ENCODE results near the gene OR10H1.
"Not testable (repeated sequence)": the region's sequence is repeated elsewhere in the genome, so short reads cannot be mapped to it uniquely, and the experiment has no call there.

The OR10H1 gene

GRCh38 chr19:15837221-15837731 lies 21.8 kb upstream of the OR10H1 start:
- no peaks in the 10 kb centered on the region for H3K36me3 Mint-ChIP-seq
- H3K9me3 Mint-ChIP-seq = peaks cover 2% of the 10 kb centered on the region
- peak in 1 of 2 donors; percentile 15 for DNase-seq (ENCODE audit: low spot score in 2 of 2)
- H3K4me1 Mint-ChIP-seq = peaks cover 12% of the 10 kb centered on the region
- peak overlapping the region; percentile 91 for H3K4me3 Mint-ChIP-seq
- H3K27me3 Mint-ChIP-seq = no peaks in the 10 kb centered on the region
- peak overlapping the region; percentile 92 for H3K27ac Mint-ChIP-seq
- peak; percentile 1 for ATAC-seq (ENCODE audit: low read depth)

- DNase-seq (ENCODE audit: low spot score in 2 of 2) (peak; percentile 81 to 88), ATAC-seq (ENCODE audit: low read depth) (peak; percentile 93)
- Mint-ChIP-seq H3K27ac (peak overlapping the region; percentile 92), H3K36me3 (no peaks in the 10 kb centered on the region), H3K4me3 (peak overlapping the region; percentile 91), H3K27me3 (no peaks in the 10 kb centered on the region), H3K4me1 (peaks cover 12% of the 10 kb centered on the region), H3K9me3 (peaks cover 2% of the 10 kb centered on the region)
Measured at GRCh38 chr19:15836330-15837220, 21.1 kb upstream of the OR10H1 start.

GRCh38 chr19:15835565-15836329 lies 20.3 kb upstream of the OR10H1 start:
- peak overlapping the region; percentile 91 for H3K4me3 Mint-ChIP-seq
- peak overlapping the region; percentile 92 for H3K27ac Mint-ChIP-seq
- ATAC-seq (ENCODE audit: low read depth); H3K27me3 Mint-ChIP-seq; H3K9me3 Mint-ChIP-seq; H3K36me3 Mint-ChIP-seq; DNase-seq (ENCODE audit: low spot score in 2 of 2): not testable (repeated sequence)
- peaks cover 12% of the 10 kb centered on the region for H3K4me1 Mint-ChIP-seq

- H3K4me3 Mint-ChIP-seq; H3K27ac Mint-ChIP-seq; DNase-seq (ENCODE audit: low spot score in 2 of 2); H3K27me3 Mint-ChIP-seq; ATAC-seq (ENCODE audit: low read depth); H3K9me3 Mint-ChIP-seq; H3K36me3 Mint-ChIP-seq: not testable (repeated sequence)
- H3K4me1 Mint-ChIP-seq = peaks cover 12% of the 10 kb centered on the region
Measured at GRCh38 chr19:15834232-15834631, 18.8 kb upstream of the OR10H1 start.

- H3K4me3 Mint-ChIP-seq = no peak overlapping the region
- no peak for ATAC-seq (ENCODE audit: low read depth)
- peaks cover 7% of the 10 kb centered on the region for H3K4me1 Mint-ChIP-seq
- H3K9me3 Mint-ChIP-seq = peaks cover 2% of the 10 kb centered on the region
- H3K27me3 Mint-ChIP-seq = peaks cover 6% of the 10 kb centered on the region
- H3K27ac Mint-ChIP-seq = no peak overlapping the region
- DNase-seq (ENCODE audit: low spot score in 2 of 2) = no peak
- H3K36me3 Mint-ChIP-seq = no peaks in the 10 kb centered on the region
Measured at GRCh38 chr19:15831626-15832025, 16.2 kb upstream of the OR10H1 start.

GRCh38 chr19:15829786-15830185 lies 14.3 kb upstream of the OR10H1 start:
- Mint-ChIP-seq H3K27ac (no peak overlapping the region), H3K27me3 (peaks cover 6% of the 10 kb centered on the region), H3K4me3 (no peak overlapping the region), H3K4me1 (no peaks in the 10 kb centered on the region), H3K36me3 (no peaks in the 10 kb centered on the region), H3K9me3 (no peaks in the 10 kb centered on the region)
- ATAC-seq (ENCODE audit: low read depth) (no peak), DNase-seq (ENCODE audit: low spot score in 2 of 2) (no peak)

- Mint-ChIP-seq H3K9me3 (no peaks in the 10 kb centered on the region), H3K4me3 (no peak overlapping the region), H3K27ac (no peak overlapping the region), H3K36me3 (no peaks in the 10 kb centered on the region), H3K4me1 (no peaks in the 10 kb centered on the region), H3K27me3 (peaks cover 6% of the 10 kb centered on the region)
- DNase-seq (ENCODE audit: low spot score in 2 of 2) (no peak), ATAC-seq (ENCODE audit: low read depth) (no peak)
Measured at GRCh38 chr19:15829306-15829698, 13.8 kb upstream of the OR10H1 start.

- not testable (repeated sequence) for H3K9me3 Mint-ChIP-seq; H3K4me3 Mint-ChIP-seq; H3K27me3 Mint-ChIP-seq; H3K36me3 Mint-ChIP-seq; H3K4me1 Mint-ChIP-seq; H3K27ac Mint-ChIP-seq; ATAC-seq (ENCODE audit: low read depth); DNase-seq (ENCODE audit: low spot score in 2 of 2)
Measured at GRCh38 chr19:15828611-15829305, 13.3 kb upstream of the OR10H1 start.

- Mint-ChIP-seq H3K27me3 (peaks cover 6% of the 10 kb centered on the region), H3K27ac (no peak overlapping the region), H3K4me1 (no peaks in the 10 kb centered on the region), H3K9me3 (no peaks in the 10 kb centered on the region), H3K36me3 (no peaks in the 10 kb centered on the region), H3K4me3 (no peak overlapping the region)
- DNase-seq (ENCODE audit: low spot score in 2 of 2) (no peak), ATAC-seq (ENCODE audit: low read depth) (no peak)
Measured at GRCh38 chr19:15828121-15828610, 12.7 kb upstream of the OR10H1 start.

GRCh38 chr19:15825753-15826152 lies 10.3 kb upstream of the OR10H1 start:
- H3K27me3 Mint-ChIP-seq = peaks cover 6% of the 10 kb centered on the region
- no peaks in the 10 kb centered on the region for H3K9me3 Mint-ChIP-seq
- ATAC-seq (ENCODE audit: low read depth) (no peak), DNase-seq (ENCODE audit: low spot score in 2 of 2) (no peak)
- no peak overlapping the region for H3K27ac Mint-ChIP-seq
- H3K4me1 Mint-ChIP-seq = no peaks in the 10 kb centered on the region
- H3K4me3 Mint-ChIP-seq = no peak overlapping the region
- H3K36me3 Mint-ChIP-seq = no peaks in the 10 kb centered on the region

GRCh38 chr19:15820646-15821045 lies 5.2 kb upstream of the OR10H1 start:
- H3K36me3 Mint-ChIP-seq = no peaks in the 10 kb centered on the region
- H3K27me3 Mint-ChIP-seq = peaks cover 6% of the 10 kb centered on the region
- no peak overlapping the region for H3K4me3 Mint-ChIP-seq
- H3K9me3 Mint-ChIP-seq = no peaks in the 10 kb centered on the region
- H3K27ac Mint-ChIP-seq = no peak overlapping the region
- H3K4me1 Mint-ChIP-seq = no peaks in the 10 kb centered on the region
- ATAC-seq (ENCODE audit: low read depth) (no peak), DNase-seq (ENCODE audit: low spot score in 2 of 2) (no peak)

GRCh38 chr19:15813916-15814315 lies 1.5 kb downstream of the OR10H1 start:
- H3K4me1 Mint-ChIP-seq = peaks cover 16% of the 10 kb centered on the region
- H3K27me3 Mint-ChIP-seq = peaks cover 29% of the 10 kb centered on the region
- no peaks in the 10 kb centered on the region for H3K36me3 Mint-ChIP-seq
- DNase-seq (ENCODE audit: low spot score in 2 of 2) (no peak), ATAC-seq (ENCODE audit: low read depth) (no peak)
- H3K9me3 Mint-ChIP-seq = no peaks in the 10 kb centered on the region
- H3K4me3 Mint-ChIP-seq = no peak overlapping the region
- H3K27ac Mint-ChIP-seq = no peak overlapping the region

GRCh38 chr19:15812060-15812722 lies 3.3 kb downstream of the OR10H1 start:
- DNase-seq (ENCODE audit: low spot score in 2 of 2) (no peak), ATAC-seq (ENCODE audit: low read depth) (peak; percentile 29)
- Mint-ChIP-seq H3K36me3 (no peaks in the 10 kb centered on the region), H3K27me3 (peaks cover 35% of the 10 kb centered on the region), H3K9me3 (no peaks in the 10 kb centered on the region), H3K4me1 (peaks cover 16% of the 10 kb centered on the region), H3K4me3 (no peak overlapping the region), H3K27ac (peak overlapping the region; percentile 26)

All from memory B cell (primary cell).